NCI-H2081 treated with DMSO at 0.1 percent for 48 hours (cell line): Measurements from ENCODE around the gene ELAC2.
"Not testable (repeated sequence)": the region's sequence is repeated elsewhere in the genome, so short reads cannot be mapped to it uniquely, and the experiment has no call there.

Experiments
- DNase-seq: peaks from one replicate; lab custom pipeline; 2025; lab: John Stamatoyannopoulos, UW

Gene ELAC2

GRCh38 chr17:12990041-12990808 is 27.6 kb downstream of the ELAC2 start:
- no peak for DNase-seq

GRCh38 chr17:12987120-12987519 is 30.7 kb downstream of the ELAC2 start:
- DNase-seq: no peak

- no peak for DNase-seq
Measured at GRCh38 chr17:12985431-12986293, 32.2 kb downstream of the ELAC2 start.

GRCh38 chr17:12983991-12984884 is 33.6 kb downstream of the ELAC2 start:
- no peak for DNase-seq

- no peak for DNase-seq
Measured at GRCh38 chr17:12982224-12982623, 35.6 kb downstream of the ELAC2 start.

GRCh38 chr17:12979826-12980500 is 37.9 kb downstream of the ELAC2 start:
- DNase-seq: no peak

- no peak for DNase-seq
Measured at GRCh38 chr17:12979246-12979645, 38.6 kb downstream of the ELAC2 start.

- DNase-seq: not testable (repeated sequence)
Measured at GRCh38 chr17:12978787-12979186, 39.0 kb downstream of the ELAC2 start.

GRCh38 chr17:12977008-12977751 is 40.6 kb downstream of the ELAC2 start:
- DNase-seq: no peak

GRCh38 chr17:12974005-12974531 is 43.8 kb downstream of the ELAC2 start:
- DNase-seq: no peak

GRCh38 chr17:12973496-12974004 is 44.3 kb downstream of the ELAC2 start:
- DNase-seq: no peak

- no peak for DNase-seq
Measured at GRCh38 chr17:12967962-12968361, 49.9 kb downstream of the ELAC2 start.

- DNase-seq: no peak
Measured at GRCh38 chr17:12966413-12966812, 51.4 kb downstream of the ELAC2 start.

- DNase-seq: no peak
Measured at GRCh38 chr17:12965988-12966387, 51.8 kb downstream of the ELAC2 start.

GRCh38 chr17:12964840-12965239 is 53.0 kb downstream of the ELAC2 start:
- no peak for DNase-seq

- DNase-seq: no peak
Measured at GRCh38 chr17:12964162-12964561, 53.7 kb downstream of the ELAC2 start.

GRCh38 chr17:12963505-12963904 is 54.3 kb downstream of the ELAC2 start:
- no peak for DNase-seq

- no peak for DNase-seq
Measured at GRCh38 chr17:12961655-12962054, 56.2 kb downstream of the ELAC2 start.

GRCh38 chr17:12959441-12959840 is 58.4 kb downstream of the ELAC2 start:
- no peak for DNase-seq

GRCh38 chr17:12958786-12959185 is 59.0 kb downstream of the ELAC2 start:
- DNase-seq: no peak
